Vagina (tissue), 2 donors: Measurements from ENCODE around the gene IGFBP2.

Experiments
- CTCF ChIP-seq, 3 experiments: fragments of 450-650 bp in 2 of 3; fragments of 200-600 bp in 1 of 3; sonication (generic) in 1 of 3; IDR thresholded peaks; one replicate each; pipeline ENCODE4 v1.5.1; 2017 to 2019; ENCODE audit warnings: antibody characterized with exemption in 3 of 3, mild to moderate bottlenecking in 2 of 3, moderate library complexity in 2 of 3
- POLR2A ChIP-seq, 2 donors: fragments of 450-650 bp; IDR thresholded peaks; one replicate each; pipeline ENCODE4 v1.6.1; 2017; ENCODE audit warnings: antibody characterized with exemption in 2 of 2, mild to moderate bottlenecking in 2 of 2, moderate library complexity in 2 of 2

GRCh38 chr2:216657980-216658379 is 24.8 kb downstream of the IGFBP2 start:
- TF ChIP-seq CTCF (IDR thresholded peaks at IDR 0.05) (no peak), POLR2A (IDR thresholded peaks at IDR 0.05) (no peak)
